Measurements from ENCODE around the gene EBNA1BP2.

EBNA1BP2 gene

GRCh38 chr1:43206600-43207228 is 34.6 kb upstream of the EBNA1BP2 start:
- no peak for TF ChIP-seq EZH2 (optimal IDR thresholded peaks at IDR 0.05; ENCODE audit: low read depth, low read length)
- TF ChIP-seq CTCF (IDR thresholded peaks at IDR 0.05; ENCODE audit: low read length): no peak
- TF ChIP-seq EZH2phosphoT487 (IDR thresholded peaks at IDR 0.05; ENCODE audit: low read length): no peak
- Histone ChIP-seq H2AFZ (ENCODE audit: low read length) (no peak overlapping the region), H3K4me1 (ENCODE audit: low read length) (no peaks in the 10 kb centered on the region), H3K9me2 (replicated peaks; ENCODE audit: insufficient read depth, low read length) (no peaks in the 10 kb centered on the region), H3F3A (ENCODE audit: insufficient read depth, low read length) (no peaks in the 10 kb centered on the region), H3K9me3 (replicated peaks; ENCODE audit: insufficient read depth, low read length) (no peaks in the 10 kb centered on the region), H3K27ac (ENCODE audit: low read length) (no peak overlapping the region), H3K79me2 (ENCODE audit: low read length) (no peaks in the 10 kb centered on the region), H3K36me3 (replicated peaks; ENCODE audit: insufficient read depth, low read length) (no peaks in the 10 kb centered on the region), H3K4me3 (ENCODE audit: low read length) (no peak overlapping the region), H3K9ac (ENCODE audit: low read length) (no peak overlapping the region), H4K20me1 (ENCODE audit: insufficient read depth, low read length) (no peaks in the 10 kb centered on the region), H3K4me2 (ENCODE audit: low read depth, low read length) (no peak overlapping the region), H3K27me3 (replicated peaks; ENCODE audit: insufficient read depth, low read length) (no peaks in the 10 kb centered on the region)
- DNase-seq: no peak

GRCh38 chr1:43205671-43206070 is 33.6 kb upstream of the EBNA1BP2 start:
- H2AFZ ChIP-seq (ENCODE audit: low read length): no peak overlapping the region
- no peaks in the 10 kb centered on the region for H3K9me3 ChIP-seq (replicated peaks; ENCODE audit: insufficient read depth, low read length)
- no peak for DNase-seq
- H3K36me3 ChIP-seq (replicated peaks; ENCODE audit: insufficient read depth, low read length): no peaks in the 10 kb centered on the region
- H3K27ac ChIP-seq (ENCODE audit: low read length): no peak overlapping the region
- no peak overlapping the region for H3K4me3 ChIP-seq (ENCODE audit: low read length)
- no peaks in the 10 kb centered on the region for H3K9me2 ChIP-seq (replicated peaks; ENCODE audit: insufficient read depth, low read length)
- no peak overlapping the region for H3K4me2 ChIP-seq (ENCODE audit: low read depth, low read length)
- H3K9ac ChIP-seq (ENCODE audit: low read length): no peak overlapping the region
- no peaks in the 10 kb centered on the region for H3K27me3 ChIP-seq (replicated peaks; ENCODE audit: insufficient read depth, low read length)
- no peaks in the 10 kb centered on the region for H4K20me1 ChIP-seq (ENCODE audit: insufficient read depth, low read length)
- H3F3A ChIP-seq (ENCODE audit: insufficient read depth, low read length): no peaks in the 10 kb centered on the region
- no peaks in the 10 kb centered on the region for H3K79me2 ChIP-seq (ENCODE audit: low read length)
- H3K4me1 ChIP-seq (ENCODE audit: low read length): no peaks in the 10 kb centered on the region
- TF ChIP-seq EZH2phosphoT487 (IDR thresholded peaks at IDR 0.05; ENCODE audit: low read length): no peak

- H3K4me1 ChIP-seq (ENCODE audit: low read length): 0 out of 2 replicates have a peak, but pooled peaks cover under 1% of the 10 kb centered on the region
- no peaks in the 10 kb centered on the region for H3K9me2 ChIP-seq (replicated peaks; ENCODE audit: insufficient read depth, low read length)
- no peaks in the 10 kb centered on the region for H3K27me3 ChIP-seq (replicated peaks; ENCODE audit: insufficient read depth, low read length)
- H3K9me3 ChIP-seq (replicated peaks; ENCODE audit: insufficient read depth, low read length): no peaks in the 10 kb centered on the region
- H3K27ac ChIP-seq (ENCODE audit: low read length): no peak overlapping the region
- H3K36me3 ChIP-seq (replicated peaks; ENCODE audit: insufficient read depth, low read length): no peaks in the 10 kb centered on the region
- DNase-seq: no peak
- H3K79me2 ChIP-seq (ENCODE audit: low read length): no peaks in the 10 kb centered on the region
- no peak overlapping the region for H3K9ac ChIP-seq (ENCODE audit: low read length)
- H2AFZ ChIP-seq (ENCODE audit: low read length): no peak overlapping the region
- TF ChIP-seq CTCF (IDR thresholded peaks at IDR 0.05; ENCODE audit: low read length): no peak
- no peak for TF ChIP-seq EZH2 (optimal IDR thresholded peaks at IDR 0.05; ENCODE audit: low read depth, low read length)
- no peak for TF ChIP-seq EZH2phosphoT487 (IDR thresholded peaks at IDR 0.05; ENCODE audit: low read length)
- no peaks in the 10 kb centered on the region for H3F3A ChIP-seq (ENCODE audit: insufficient read depth, low read length)
- no peak overlapping the region for H3K4me3 ChIP-seq (ENCODE audit: low read length)
- H3K4me2 ChIP-seq (ENCODE audit: low read depth, low read length): no peak overlapping the region
- H4K20me1 ChIP-seq (ENCODE audit: insufficient read depth, low read length): no peaks in the 10 kb centered on the region
Measured at GRCh38 chr1:43204394-43204793, 32.3 kb upstream of the EBNA1BP2 start.

- Histone ChIP-seq H2AFZ (ENCODE audit: low read length) (no peak overlapping the region), H3K79me2 (ENCODE audit: low read length) (no peaks in the 10 kb centered on the region), H3K9me3 (replicated peaks; ENCODE audit: insufficient read depth, low read length) (no peaks in the 10 kb centered on the region), H3K27ac (ENCODE audit: low read length) (no peak overlapping the region), H3K36me3 (replicated peaks; ENCODE audit: insufficient read depth, low read length) (no peaks in the 10 kb centered on the region), H3F3A (ENCODE audit: insufficient read depth, low read length) (no peaks in the 10 kb centered on the region), H3K4me2 (ENCODE audit: low read depth, low read length) (no peak overlapping the region), H3K4me1 (ENCODE audit: low read length) (peaks cover 5% of the 10 kb centered on the region; the same call in 1 of the 2 replicates), H3K27me3 (replicated peaks; ENCODE audit: insufficient read depth, low read length) (no peaks in the 10 kb centered on the region), H3K9ac (ENCODE audit: low read length) (no peak overlapping the region), H4K20me1 (ENCODE audit: insufficient read depth, low read length) (no peaks in the 10 kb centered on the region), H3K4me3 (ENCODE audit: low read length) (no peak overlapping the region), H3K9me2 (replicated peaks; ENCODE audit: insufficient read depth, low read length) (no peaks in the 10 kb centered on the region)
- TF ChIP-seq CTCF (IDR thresholded peaks at IDR 0.05; ENCODE audit: low read length) (no peak), EZH2phosphoT487 (IDR thresholded peaks at IDR 0.05; ENCODE audit: low read length) (no peak), EZH2 (optimal IDR thresholded peaks at IDR 0.05; ENCODE audit: low read depth, low read length) (no peak)
- no peak for DNase-seq
Measured at GRCh38 chr1:43203859-43204258, 31.8 kb upstream of the EBNA1BP2 start.
